CD4-positive, alpha-beta T cell treated with Interleukin-4 for 1 hour (primary cell): ENCODE measurements around the gene AGAP3.

Experiments
- DNase-seq, 2 donors: peaks; one replicate each; pipeline ENCODE4 v3.0.0-alpha.2; 2020 to 2022

Gene AGAP3

DNA sequence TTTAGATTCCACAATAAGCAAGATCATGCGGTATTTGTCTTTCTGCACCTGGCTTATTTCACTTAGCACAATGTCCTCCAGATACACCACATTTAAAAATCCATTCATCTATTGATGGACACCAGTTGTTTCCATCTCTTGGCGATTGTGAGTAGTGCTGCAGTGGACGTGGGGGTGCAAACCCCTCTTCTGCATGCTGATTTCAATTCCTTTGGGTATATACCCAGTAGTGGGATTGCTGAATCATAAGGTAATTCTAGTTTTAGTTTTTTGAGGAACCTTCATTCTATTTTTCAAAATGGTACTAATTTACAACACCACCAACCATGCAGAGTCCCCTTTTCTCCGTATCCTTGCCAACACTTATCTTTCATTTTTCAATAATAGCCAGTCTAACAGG is 102.8 kb downstream of the AGAP3 start:
- no peak for DNase-seq

DNA sequence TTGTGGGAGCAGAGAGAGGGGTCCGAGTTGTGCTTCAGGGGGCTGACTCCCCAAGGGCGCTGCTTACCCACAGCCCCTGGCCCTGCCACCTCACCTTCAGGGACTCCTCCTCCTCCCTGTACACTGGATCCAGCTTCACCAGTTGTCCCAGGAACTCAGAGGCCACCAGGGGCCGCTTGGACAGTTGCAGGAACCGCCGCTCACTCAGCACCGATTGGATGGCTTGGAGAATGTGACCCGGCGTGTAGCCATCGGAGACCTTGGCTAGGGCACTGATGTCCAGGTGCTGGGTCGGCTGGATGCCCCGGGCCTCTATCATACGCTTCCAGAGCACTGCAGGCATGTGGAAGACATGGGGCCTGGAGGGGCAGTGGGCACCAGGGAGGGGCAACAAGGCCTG is 105.3 kb downstream of the AGAP3 start:
- DNase-seq: no peak

DNA sequence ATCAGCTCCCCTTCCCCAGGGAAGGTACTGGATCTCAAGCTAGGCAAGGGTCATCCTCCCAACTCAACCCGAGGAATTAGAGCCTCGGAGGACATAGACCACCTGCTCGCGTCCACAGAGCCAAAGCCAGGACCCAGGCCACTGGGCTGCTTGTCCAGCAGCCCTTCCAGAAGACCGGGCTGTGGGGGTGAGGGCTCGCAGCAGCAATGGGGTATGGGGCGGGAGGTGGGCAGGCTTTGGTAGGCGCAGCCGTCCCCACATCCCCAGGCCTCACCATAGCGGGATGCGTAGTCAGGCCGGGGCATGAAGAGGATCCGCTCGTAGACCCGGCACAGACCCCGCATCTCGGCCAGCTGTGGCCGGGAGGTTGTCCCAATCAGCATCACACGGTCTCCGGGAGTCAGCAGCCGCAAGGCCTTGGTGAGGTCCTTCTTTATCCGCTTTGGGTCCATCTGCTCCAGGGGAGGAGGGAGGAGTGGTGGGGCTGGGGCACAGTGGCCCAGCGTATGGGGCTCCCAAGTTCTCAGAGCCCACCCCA is 105.8 kb downstream of the AGAP3 start:
- DNase-seq: no peak

DNA sequence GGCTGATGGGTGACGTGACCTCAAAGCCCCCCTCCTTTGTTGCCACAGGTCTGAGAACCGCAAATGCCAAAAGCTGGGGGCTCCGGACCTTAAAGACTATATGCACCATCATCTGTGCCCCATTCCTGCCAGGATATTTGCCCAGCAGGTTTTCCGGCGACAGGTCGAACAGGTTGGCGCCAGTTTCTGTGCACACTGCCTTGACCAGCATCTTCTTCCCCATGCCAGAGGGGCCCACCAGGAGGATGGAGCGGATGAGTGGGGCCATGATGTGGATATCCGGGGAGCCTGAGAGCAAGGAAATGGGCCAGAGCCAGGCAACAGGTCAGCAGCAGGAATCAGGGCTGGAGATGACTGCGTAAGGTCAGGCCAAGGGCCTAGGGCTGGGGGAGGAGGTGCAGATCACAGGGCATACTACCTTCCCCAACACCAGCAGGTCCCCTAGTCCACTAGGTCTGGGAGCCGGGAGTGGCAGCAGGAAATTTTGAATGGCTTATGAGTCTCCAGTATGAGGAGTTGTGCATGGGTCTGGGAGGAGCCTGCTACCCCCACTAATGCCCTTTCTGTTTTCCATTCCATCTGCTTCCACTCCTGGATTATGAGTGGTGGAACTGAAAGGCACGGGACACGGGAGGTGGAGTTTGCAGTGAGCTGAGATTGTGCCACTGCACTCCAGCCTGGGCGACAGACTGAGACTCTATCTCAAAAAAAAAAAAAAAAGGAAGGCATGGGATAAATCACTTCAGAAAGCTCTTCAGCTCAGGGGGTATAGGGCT is 107.1 kb downstream of the AGAP3 start:
- DNase-seq: no peak
